ENCODE results near the gene ZNF613. TPM values are rescaled to one million over a fixed set of nuclear protein-coding genes. Genes with fewer than 3 reads are reported as not detected.
A peak's percentile ranks its signal among the peaks of the same experiment; 100 is the strongest.
"Not testable (repeated sequence)": the region's sequence is repeated elsewhere in the genome, so short reads cannot be mapped to it uniquely, and the experiment has no call there.

The ZNF613 gene
- total RNA-seq (ENCODE audit: insufficient read depth, low replicate concordance) = 11.8 TPM

GRCh38 chr19:51926784-51927741 lies at the start of gene ZNF613:
ZNF613 (plus strand) TSS chr19:51927472; CDS start chr19:51936221, 8,749 bp downstream.
- DNase-seq (ENCODE audit: low spot score) = peak; percentile 97

- no peak for DNase-seq (ENCODE audit: low spot score)
These were observed 44.8 kb upstream of the ZNF613 start for GRCh38 chr19:51882518-51882917.

DNA sequence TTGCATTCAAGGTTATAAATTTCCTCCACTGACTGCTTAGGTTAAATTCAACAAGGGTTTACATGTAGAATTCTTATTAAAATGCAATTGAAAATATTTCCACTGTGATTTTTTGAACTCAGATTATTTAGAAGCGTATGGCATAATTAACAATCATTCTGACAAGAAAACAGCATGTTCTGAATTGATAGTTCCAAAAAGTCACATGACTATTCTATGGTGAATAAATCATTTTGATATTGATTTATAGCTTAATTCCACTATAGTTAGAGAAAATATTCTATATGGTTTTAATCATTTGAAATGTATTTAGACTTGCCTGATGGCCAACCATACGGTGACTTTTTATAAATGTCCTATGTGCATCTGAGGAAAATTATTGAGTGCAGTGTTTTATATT lies 42.6 kb upstream of the ZNF613 start:
- no peak for DNase-seq (ENCODE audit: low spot score)

GRCh38 chr19:51887522-51888498 lies 39.5 kb upstream of the ZNF613 start, which contains the start of gene ZNF577:
ZNF577 (minus strand) TSS chr19:51887951; CDS start chr19:51880382, 7,569 bp downstream.
- peak; percentile 98 for DNase-seq (ENCODE audit: low spot score)

DNA sequence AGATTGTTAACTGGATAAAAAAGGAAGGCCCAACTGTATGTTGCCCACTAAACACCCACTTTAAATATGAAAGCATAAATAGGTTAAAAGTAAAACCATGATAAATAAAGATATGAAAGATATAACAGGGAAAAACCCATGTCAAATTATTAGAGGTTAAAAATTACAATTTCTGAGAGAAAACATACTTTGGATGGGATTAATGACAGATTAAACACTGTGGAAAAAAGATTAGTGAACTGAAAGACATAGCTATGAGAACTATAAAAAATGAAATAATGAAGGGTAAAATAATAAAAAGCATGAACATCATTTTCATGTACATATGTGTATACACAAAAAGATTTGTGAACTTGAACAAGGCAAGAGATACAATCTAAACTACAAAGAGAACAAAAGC lies 37.3 kb upstream of the ZNF613 start:
- DNase-seq (ENCODE audit: low spot score) = no peak

- DNase-seq (ENCODE audit: low spot score) = no peak
These were observed 36.0 kb upstream of the ZNF613 start for GRCh38 chr19:51891193-51891747.

DNA sequence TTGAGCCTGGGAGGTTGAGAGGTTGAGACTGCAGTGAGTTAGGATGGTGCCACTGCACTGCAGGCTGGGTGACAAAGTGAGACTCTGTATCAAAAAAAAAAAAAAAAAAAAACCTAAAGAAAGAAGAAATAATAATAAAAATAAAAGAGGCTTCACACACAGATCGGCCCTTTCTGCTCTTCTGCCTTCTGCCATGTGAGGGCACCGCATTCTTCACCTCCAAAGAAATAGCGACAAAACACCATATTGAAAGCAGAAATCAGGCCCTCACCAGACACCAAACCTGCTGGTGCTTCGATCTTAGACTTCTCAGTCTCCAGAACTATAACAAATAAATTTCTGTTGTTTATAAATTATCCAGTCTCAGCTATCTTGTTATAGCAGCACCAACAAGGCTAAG lies 25.4 kb upstream of the ZNF613 start:
- no peak for DNase-seq (ENCODE audit: low spot score)

DNA sequence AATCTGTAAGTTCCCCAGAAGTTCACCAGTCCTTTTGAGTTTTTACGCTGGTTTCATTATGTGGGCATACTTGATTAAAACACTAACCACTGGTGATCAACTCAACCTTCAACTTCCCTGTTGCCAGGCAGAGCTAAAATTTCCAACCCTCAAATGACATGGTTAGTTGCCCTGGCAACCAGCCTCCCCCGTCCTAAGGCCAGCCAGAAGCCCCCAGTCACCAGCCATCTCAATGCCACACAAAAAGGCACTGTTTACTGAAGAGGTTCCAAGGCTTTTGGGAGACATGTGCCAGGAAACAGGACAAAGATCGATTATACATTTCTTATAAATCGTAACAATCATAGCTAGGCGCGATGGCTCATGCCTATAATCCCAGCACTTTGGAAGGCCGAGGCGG lies 24.1 kb upstream of the ZNF613 start:
- DNase-seq (ENCODE audit: low spot score) = no peak

DNA sequence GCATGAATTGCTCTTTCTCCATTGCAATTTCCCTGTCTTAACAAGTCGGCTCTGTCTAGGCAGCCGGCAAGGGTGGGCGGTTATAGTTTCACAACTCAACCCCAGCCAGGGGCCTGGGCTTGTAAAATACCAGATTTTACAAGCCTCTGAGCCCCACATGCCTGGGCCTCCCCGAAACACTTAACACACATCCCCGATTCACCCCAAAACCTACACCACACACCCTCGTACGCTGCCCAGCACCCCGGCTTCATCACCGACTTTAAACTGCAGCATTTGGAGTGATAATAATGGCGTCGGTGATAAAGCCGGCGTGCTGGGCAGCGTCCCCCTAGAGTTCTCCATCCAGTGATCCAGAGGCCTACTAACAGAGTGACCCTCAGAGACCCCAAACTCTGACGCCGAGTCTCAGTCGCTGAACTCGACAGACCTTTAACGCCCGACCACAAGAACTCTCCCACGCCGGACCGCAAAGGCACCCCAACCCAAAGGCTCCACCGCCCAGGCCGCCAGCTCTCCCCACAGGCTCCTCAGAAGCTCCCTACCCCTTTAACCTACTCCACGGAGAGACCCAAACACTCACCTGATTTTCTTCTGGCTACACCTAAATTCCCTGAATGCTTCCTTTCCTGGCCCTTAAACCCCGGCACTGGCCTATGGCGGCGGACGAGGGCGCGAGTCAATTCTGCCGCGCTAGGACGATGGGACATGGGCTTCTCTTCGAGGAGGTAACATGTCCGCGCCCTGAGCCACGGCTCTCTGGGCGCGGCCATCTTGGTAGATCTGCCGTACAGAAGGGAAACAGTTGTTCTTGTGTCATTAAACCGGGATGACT lies 22.7 kb upstream of the ZNF613 start, which contains the start of gene ZNF649:
Gene ZNF649, minus strand, starts transcription at position 687 of the 835 bp plus-strand sequence. CDS start 4,910 bp downstream, outside the sequence.
- DNase-seq (ENCODE audit: low spot score) = peak; percentile 91

DNA sequence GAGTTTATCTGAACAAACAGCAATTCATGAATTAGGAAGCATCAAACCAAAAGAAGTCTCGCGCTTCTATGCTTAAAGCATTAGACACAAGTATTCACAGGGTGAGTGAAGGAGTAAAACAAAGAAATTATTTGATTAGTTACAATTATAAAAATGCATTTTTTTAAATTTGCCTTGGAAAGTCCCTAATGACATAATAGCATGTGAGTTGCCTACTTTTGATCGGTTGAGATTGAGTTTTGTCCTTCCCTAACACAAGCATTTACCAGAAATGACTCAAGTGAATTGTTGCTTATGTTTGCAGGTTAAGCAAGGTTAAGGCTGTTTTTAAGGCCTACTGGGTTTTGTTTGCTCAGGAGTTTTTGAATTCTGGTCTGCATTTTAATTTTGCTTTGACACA lies 22.1 kb upstream of the ZNF613 start:
- DNase-seq (ENCODE audit: low spot score) = no peak

GRCh38 chr19:51905639-51906038 lies 21.6 kb upstream of the ZNF613 start:
- DNase-seq (ENCODE audit: low spot score) = not testable (repeated sequence)

GRCh38 chr19:51906108-51906507 lies 21.2 kb upstream of the ZNF613 start:
- not testable (repeated sequence) for DNase-seq (ENCODE audit: low spot score)

- DNase-seq (ENCODE audit: low spot score) = not testable (repeated sequence)
These were observed 19.3 kb upstream of the ZNF613 start for GRCh38 chr19:51907981-51908380.

- DNase-seq (ENCODE audit: low spot score) = no peak
These were observed 11.9 kb upstream of the ZNF613 start for GRCh38 chr19:51915324-51915867.

- DNase-seq (ENCODE audit: low spot score) = no peak
These were observed 11.1 kb upstream of the ZNF613 start for GRCh38 chr19:51916167-51916566.

DNA sequence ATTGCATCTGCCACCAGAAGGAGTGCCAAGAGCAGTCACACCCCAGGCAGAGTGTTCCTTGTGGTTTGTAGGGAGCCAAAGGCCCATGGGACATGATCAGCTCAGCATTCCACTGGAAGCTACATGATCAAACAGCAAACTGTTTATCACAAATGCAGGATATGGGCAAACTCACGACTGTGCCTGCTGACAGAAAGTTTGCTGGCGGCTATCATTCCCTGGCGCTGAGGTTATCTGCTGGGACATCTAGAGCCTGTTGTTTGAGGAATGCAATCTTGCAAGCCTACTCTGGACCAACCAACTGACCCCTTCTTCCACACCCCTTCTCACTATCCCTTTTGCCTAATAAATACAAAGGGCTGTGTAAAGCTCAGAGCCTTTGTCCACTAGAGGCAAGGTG lies 7.7 kb upstream of the ZNF613 start:
- no peak for DNase-seq (ENCODE audit: low spot score)

GRCh38 chr19:51921949-51922348 lies 5.3 kb upstream of the ZNF613 start:
- no peak for DNase-seq (ENCODE audit: low spot score)

- no peak for DNase-seq (ENCODE audit: low spot score)
These were observed 867 bp upstream of the ZNF613 start for GRCh38 chr19:51926426-51926783.

DNA sequence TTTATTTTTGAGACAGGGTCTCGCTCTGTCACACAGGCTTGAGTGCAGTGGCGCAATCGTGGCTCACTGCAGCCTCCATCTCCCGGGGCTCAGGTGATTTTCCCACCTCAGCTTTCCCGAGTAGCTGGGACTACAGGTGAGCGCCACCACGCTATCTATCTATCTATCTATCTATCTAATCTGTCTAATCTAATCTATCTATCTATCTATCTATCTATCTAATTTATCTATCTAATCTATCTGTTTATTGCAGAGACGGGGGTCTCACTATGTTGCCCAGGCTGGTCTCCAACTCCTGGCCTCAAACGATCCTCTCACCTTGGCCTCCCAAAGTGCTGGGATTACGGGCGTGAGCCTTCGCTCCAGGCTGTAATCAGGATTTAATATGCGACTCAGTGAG lies 587 bp downstream of the ZNF613 start:
- DNase-seq (ENCODE audit: low spot score) = no peak

- DNase-seq (ENCODE audit: low spot score) = no peak
These were observed 4.6 kb downstream of the ZNF613 start for GRCh38 chr19:51931921-51932320.

All from umbilical cord (tissue), 2 donors.